Lower leg skin (tissue), 4 donors: ENCODE results near the gene KRTAP4-4. TPM values are rescaled to one million over a fixed set of nuclear protein-coding genes. Genes with fewer than 3 reads are reported as not detected.

Source experiments
- DNase-seq, 2 donors: peaks; one replicate each; pipeline ENCODE4 v3.0.0-alpha.2; 2019; ENCODE audit warnings: low spot score in 2 of 2
- H3K4me3 ChIP-seq: fragments of 200-600 bp; sonication (generic); 2 replicates; pipeline ENCODE4 v1.5.1; 2017; ENCODE audit warnings: mild to moderate bottlenecking, low read depth; ENCODE audit not compliant: poor library complexity, severe bottlenecking
- POLR2A ChIP-seq, 2 donors: fragments of 450-650 bp; IDR thresholded peaks; one replicate each; pipeline ENCODE4 v1.6.1; 2016 to 2017; ENCODE audit warnings: antibody characterized with exemption in 2 of 2, mild to moderate bottlenecking in 1 of 2, moderate library complexity in 1 of 2
- WGBS, 2 donors: methylation state at CpG; one replicate each; pipeline ENCODE4 v1.1.5; 2018; 5-methylcytosine and 5-hydroxymethylcytosine counted together
- intact Hi-C: fragments of 100-400 bp; cut with DNase I; formaldehyde crosslinking; loops from one replicate; pipeline ENCODE4 v1.15.0; 2023; ENCODE audit warnings: low total_unique reads
- total RNA-seq, 4 donors: library from RNA; depleted of rRNA; stranded (reverse); fragments of >200 nt; gene quantifications; one replicate each; pipeline ENCODE4 v1.1.0, GENCODE V29; 2016
- TF ChIP-seq, protein P1 (sequence below), 3 donors: fragments of 450-650 bp; IDR thresholded peaks; one replicate each; pipeline ENCODE4 v1.5.1; 2016; ENCODE audit warnings: antibody characterized with exemption in 3 of 3, mild to moderate bottlenecking in 3 of 3, moderate library complexity in 2 of 3

KRTAP4-4 gene
- total RNA-seq, 4 donors from 2014 or later: 0.84 to 102 TPM; not detected in 2

DNA sequence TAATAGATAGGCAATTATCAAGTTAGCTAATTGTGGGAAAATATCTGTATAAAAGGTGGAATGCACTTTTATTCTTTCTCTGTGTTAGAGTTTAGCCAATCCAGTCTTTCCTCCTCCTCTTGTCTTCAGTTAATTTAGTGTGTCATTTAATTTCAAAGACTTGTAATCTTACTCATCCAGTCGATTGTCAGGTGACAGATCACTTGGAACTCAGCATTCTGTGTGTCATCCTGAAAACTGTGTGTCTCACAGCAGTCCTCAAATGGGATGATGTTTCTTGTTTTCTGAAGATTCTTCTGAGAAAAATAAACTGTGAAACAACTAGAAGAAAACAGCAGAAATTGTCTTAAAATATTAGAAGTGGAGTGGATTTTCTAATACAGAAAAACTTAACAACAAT lies 24.5 kb upstream of the KRTAP4-4 start:
- H3K4me3 ChIP-seq: no peak overlapping the region
- intact Hi-C loops: no loop called here
- TF ChIP-seq POLR2A (IDR thresholded peaks at IDR 0.05): no peak
- TF ChIP-seq, protein P1, sequence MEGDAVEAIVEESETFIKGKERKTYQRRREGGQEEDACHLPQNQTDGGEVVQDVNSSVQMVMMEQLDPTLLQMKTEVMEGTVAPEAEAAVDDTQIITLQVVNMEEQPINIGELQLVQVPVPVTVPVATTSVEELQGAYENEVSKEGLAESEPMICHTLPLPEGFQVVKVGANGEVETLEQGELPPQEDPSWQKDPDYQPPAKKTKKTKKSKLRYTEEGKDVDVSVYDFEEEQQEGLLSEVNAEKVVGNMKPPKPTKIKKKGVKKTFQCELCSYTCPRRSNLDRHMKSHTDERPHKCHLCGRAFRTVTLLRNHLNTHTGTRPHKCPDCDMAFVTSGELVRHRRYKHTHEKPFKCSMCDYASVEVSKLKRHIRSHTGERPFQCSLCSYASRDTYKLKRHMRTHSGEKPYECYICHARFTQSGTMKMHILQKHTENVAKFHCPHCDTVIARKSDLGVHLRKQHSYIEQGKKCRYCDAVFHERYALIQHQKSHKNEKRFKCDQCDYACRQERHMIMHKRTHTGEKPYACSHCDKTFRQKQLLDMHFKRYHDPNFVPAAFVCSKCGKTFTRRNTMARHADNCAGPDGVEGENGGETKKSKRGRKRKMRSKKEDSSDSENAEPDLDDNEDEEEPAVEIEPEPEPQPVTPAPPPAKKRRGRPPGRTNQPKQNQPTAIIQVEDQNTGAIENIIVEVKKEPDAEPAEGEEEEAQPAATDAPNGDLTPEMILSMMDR (IDR thresholded peaks at IDR 0.05): no peak
- WGBS, 2 donors: 33 to 45% methylated on average over 1 of the region's 1 CpG
- DNase-seq: no peak

DNA sequence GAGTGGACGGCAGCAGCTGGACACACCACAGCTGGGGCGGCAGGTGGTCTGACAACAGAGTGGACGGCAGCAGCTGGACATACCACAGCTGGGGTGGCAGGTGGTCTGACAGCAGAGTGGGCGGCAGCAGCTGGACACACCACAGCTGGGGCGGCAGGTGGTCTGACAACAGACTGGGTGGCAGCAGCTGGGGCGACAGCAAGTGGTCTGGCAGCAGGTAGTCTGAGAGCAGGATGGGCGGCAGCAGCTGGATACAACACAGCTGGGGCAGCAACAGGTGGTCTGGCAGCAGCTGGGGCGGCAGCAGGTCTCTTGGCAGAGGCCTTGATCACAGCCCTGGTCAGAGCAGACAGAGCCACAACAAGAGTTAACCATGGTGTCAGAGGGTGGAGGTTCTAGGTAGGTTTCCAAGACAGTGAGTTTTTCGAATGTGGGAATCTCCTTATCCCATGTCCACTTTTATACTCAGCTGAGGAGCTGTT lies 24.0 kb upstream of the KRTAP4-4 start, which contains the start of gene KRTAP4-1:
KRTAP4-1 (minus strand) TSS at position 432 of the 482 bp plus-strand sequence; CDS start at position 375, 57 bp downstream.
- H3K4me3 ChIP-seq: no peak within 1 kb of the TSS
- 69 to 75% methylated on average over 9 of the region's 9 CpGs for WGBS, 2 donors
- intact Hi-C loops: no loop called here
- DNase-seq: no peak
- TF ChIP-seq, protein P1 (IDR thresholded peaks at IDR 0.05): no peak
- TF ChIP-seq POLR2A (IDR thresholded peaks at IDR 0.05): no peak

DNA sequence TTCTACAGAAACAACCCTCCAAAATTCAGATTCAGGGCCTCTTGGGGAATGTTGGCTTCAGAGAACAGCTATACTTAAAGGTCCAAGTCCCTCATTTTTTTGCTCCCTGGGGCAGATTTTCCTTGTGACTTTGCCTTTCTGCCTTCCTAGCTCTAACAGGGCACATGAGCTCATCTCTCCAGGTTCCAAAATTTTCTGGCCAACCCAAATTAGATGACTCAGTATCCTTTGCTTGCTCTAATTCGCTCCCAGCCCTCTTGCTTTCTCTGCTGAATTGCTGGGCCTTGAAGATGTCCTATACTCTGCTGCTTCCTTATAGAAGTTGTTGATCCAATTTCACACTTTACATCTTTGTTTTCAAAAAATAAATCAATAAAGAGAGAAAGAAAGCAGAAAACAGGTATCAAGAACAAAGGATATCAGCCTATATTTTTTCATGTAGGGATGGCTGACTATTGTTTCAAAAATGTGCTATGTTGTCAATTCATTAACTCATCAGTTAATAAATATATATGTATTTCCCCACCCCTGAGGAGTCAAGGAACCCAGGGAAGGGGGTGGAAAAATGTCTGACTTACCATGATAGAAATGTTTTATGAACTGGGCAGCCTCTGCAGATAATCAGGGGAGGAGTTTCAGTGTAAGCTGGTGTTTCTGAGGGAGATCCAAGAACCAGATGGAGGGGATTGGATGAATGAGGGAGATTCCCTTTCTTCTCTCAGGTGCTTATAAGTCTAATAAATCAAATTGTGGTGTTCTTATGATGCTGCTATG lies 18.5 kb upstream of the KRTAP4-4 start:
- DNase-seq: no peak
- TF ChIP-seq, protein P1 (IDR thresholded peaks at IDR 0.05): no peak
- TF ChIP-seq POLR2A (IDR thresholded peaks at IDR 0.05): no peak
- intact Hi-C loops: no loop called here
- 43% methylated on average over 1 of the region's 1 CpG for WGBS, 2 donors
- H3K4me3 ChIP-seq: no peak overlapping the region

DNA sequence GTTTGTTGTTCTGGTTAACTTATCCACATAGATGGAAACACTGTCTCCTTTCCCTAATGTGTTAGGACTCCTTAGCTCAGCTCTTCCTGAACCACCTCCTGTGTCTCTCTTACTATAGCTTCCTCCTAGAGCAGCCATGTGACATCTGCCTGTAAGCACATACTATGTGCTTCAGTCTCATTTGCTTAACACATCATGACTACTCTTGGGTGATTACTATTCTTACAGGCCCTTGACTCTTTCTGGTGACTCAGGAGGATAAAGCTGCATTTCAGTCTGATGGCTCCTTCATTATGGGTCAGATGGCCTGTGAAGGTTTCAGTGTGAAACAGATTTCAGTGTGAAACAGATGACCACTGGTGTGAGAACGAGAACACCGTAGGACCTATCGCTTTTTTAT lies 17.8 kb upstream of the KRTAP4-4 start:
- TF ChIP-seq POLR2A (IDR thresholded peaks at IDR 0.05): no peak
- TF ChIP-seq, protein P1 (IDR thresholded peaks at IDR 0.05): no peak
- WGBS, 2 donors: 89 to 93% methylated on average over 3 of the region's 3 CpGs
- H3K4me3 ChIP-seq: no peak overlapping the region
- intact Hi-C loops: no loop called here
- no peak for DNase-seq

DNA sequence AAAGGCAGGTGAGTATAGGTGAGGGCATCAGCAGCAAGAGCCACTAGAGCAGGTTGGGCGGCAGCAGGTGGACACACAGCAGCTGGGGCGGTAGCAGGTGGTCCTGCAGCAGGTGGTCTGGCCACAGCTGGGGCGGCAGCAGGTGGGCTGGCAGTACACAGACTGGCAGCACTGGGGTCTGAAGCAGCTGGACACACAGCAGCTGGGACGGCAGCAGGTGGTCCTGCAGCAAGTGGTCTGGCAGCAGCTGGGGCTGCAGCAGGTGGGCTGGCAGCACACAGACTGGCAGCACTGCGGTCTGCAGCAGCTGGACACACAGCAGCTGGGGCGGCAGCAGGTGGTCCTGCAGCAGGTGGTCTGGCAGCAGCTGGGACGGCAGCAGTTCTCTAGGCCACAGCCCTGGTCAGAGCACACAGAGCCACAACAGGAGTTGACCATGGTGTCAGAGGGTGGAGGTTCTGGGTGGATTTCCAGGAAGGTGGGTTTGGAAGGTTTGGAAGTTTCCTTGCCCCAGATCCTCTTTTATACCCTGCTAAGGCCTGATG lies 17.3 kb upstream of the KRTAP4-4 start, which contains the start of gene KRTAP4-2:
KRTAP4-2 (minus strand) TSS at position 495 of the 545 bp plus-strand sequence; CDS start at position 438, 57 bp downstream.
- DNase-seq: no peak
- TF ChIP-seq, protein P1 (IDR thresholded peaks at IDR 0.05): no peak
- no peak for TF ChIP-seq POLR2A (IDR thresholded peaks at IDR 0.05)
- 91 to 94% methylated on average over 6 to 7 of the region's 7 CpGs for whole genome bisulfite sequencing, 2 donors

More for the DNA sequence above, 17.3 kb upstream of the KRTAP4-4 start, which contains the start of gene KRTAP4-2:
- intact Hi-C loops: no loop called here
- H3K4me3 ChIP-seq: no peak within 1 kb of the TSS
